NCI-H146 (cell line): ENCODE results near the gene RELCH.

Experiments
- DNase-seq: peaks from one replicate; lab custom pipeline; 2025; lab: John Stamatoyannopoulos, UW

RELCH gene

DNA sequence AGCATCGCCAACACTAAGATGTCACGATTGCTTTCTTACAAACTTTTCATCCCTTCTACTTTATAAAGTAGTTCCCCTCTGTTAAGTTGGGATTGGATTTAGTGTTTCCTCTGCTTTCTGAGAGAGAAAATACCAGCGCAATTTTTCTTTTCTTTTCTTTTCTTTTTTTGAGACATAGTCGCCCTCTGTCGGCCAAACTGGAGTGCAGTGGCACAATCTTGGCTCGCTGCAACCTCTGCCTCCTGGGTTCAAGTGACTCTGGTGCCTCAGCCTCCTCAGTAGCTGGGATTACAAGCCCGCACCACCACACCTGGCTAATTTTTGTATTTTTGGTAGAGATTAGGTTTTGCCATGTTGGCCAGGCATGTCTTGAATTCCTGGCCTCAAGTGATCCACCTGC, 9.0 kb downstream of the RELCH start:
- DNase-seq: no peak

DNA sequence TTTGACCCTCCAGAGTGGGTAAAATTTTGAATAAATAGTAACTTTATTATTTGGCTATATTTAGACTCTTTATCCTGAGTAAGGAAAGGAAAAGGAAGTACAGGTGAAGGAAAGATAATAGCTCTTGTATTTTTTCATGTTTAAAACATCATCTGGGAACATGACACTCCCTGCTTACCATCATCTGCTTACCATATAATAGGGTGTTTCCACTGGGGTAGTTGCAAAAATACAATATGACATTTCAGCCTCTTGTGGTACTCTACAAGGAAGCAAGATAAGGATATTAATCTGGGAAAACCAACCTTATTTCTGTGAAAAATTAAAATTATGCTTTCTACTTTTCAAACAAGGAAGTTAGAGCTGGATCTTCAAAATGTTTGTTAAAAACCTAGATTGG, 9.9 kb downstream of the RELCH start:
- DNase-seq: no peak

DNA sequence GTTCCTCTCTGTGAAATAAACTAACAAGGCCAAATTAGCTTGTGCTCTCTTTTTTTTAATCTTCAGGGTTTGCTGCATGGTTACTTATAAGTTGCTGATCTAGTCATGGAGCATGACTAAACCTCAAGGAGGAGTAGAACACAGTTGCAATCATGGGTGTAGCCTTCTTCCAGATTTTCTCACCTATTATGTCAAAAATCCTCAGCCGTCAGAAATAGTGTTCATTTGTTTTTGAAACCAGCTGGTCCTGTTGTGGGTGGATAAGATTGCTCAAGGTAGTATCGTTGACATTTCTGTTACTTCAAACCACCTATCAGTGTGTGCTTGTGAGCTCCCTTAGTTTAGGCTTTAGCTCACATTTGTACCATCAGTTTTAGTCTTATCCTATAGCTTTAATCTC, 11.2 kb downstream of the RELCH start:
- no peak for DNase-seq

DNA sequence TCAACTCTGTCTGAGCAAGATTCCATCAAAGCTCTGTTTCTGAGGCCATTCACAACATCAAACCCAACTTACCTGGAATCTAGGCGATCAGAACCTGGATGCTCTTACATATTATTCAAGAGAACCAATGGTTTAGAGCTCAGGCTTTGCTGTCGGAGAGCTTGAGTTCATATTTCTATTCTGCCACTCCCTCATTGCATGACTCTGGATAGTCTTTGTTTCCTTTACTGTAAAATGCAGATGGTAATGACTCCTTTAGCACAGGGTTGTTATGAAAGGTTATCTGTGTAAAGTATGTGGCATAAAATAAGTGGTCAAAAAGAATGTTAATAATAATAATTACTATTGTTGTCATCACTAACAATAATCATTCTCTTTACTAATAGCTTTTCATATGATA, 12.6 kb downstream of the RELCH start:
- no peak for DNase-seq

DNA sequence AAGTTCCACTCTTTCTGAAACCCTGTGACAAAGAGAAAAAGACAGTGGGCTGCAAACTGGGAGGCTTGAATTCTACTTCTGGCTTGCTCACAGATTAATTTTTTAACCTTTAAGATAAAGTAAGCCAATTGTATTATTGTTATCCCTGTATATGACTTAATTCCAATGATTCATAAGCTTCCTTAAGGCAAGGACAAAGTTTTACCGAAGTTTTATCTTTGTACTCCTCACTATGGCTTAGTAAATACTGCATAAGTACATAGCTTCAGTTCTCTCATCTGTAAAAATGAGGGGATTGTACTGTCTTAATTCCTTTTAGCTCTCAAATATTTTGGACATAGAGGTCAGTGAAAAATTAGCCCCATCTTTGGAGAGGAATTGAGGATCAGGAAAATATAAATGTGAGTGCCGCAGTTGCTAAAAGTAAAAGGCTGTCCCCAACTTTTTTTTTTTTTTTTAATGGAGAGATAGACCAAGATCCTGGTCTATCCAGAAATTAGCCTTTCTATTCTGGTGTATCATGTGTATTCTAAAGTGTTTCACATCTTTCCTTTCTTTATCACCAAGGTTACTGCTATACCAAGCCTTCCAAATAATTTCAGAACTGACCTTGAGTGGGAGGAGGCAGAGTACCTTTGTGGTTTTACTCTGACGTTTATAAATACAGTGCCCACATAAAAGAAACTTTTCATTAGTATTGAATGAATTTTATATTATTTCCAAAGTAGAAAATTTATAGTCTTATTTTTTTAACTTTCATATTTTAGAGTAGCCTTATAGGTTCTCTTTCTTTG, 13.3 kb downstream of the RELCH start:
- DNase-seq: no peak

DNA sequence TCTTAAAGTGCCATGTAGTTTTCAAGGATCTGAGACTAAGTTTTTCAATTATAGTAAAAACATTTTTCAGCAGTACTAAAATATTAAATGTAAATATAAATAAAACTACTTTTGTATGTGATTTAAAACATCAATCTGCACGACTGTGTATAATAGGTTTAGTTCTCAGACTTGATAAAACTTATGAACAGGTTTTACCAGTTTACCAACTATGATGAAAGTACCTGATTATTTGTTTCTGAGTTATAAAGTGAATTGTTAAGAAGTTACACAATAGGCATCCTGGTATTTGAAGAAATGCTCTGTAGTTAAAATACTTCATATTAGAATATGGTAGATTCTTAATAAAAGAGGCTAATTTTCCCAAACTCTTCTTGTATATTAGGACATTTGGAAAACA, 14.8 kb downstream of the RELCH start:
- DNase-seq: no peak

DNA sequence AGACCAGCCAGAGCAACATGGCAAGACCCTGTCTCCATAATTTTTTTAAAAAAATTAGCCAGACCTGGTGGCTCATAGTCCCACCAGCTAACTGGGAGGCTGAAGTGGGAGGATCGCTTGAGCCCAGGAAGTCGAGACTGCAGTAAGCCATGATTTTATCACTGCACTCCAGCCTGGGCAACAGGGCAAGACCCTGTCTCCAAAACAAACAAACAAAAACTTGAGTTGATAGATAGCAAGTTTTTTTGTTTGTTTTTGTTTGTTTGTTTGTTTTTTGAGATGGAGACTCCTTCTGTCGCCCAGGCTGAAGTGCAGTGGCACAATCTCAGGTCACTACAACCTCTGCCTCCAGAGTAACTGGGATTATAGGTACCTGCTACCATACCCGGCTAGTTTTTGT, 18.8 kb downstream of the RELCH start:
- no peak for DNase-seq

DNA sequence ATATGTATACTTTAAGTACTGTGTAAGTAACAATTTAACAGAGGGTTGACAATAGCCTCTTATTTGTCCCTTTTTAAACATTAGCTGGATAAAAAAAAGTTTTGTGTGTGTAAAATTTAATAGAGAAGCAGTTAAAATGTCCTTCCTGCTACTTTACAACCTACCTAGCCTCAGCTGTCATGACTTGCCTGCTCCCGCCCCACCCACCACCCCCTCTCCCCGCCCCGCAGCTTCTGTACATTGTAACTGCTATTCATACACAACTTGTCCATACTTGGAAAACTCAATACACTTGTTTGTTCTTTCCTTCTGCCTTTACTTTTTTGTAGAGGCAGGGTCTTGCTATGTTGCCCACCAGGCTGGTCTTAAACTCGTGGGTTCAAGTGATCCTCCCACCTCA, 19.5 kb downstream of the RELCH start:
- DNase-seq: no peak

DNA sequence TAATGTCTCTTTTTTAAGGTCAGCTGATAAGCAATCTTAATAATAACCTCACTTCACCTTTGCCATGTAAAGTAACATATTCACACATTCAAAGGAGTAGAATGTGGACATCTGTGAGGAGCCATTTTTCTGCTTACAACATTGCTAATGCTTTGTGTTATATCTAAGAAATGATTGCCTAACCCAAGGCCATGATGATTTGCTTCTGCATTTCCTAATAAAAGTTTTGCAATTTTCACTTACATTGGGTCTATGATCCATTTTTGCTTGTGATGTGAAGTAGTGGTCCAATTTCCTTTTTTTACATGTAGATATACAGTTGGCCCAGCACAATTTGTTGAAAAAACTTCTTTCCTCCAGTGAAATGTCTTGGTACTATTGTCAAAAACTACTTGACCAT, 22.0 kb downstream of the RELCH start:
- DNase-seq: no peak

DNA sequence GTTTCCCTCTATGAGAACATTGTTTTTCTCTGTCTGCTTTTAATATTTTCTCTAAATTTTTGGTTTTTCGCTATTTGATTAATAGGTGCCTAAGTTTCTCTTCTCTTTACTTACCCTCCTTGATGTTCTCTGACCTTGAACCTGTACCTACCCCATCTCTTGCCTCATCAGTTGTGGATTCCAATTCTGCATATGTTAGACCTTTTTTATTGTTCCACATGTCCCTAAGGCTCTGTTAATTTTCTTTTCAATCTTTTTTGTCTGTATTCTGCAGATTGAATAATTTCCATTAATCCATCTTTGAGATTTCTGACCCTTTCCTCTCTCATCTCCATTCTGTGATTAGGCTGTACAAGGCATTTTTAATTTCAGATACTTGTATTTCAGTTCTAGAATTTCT, 23.1 kb downstream of the RELCH start:
- no peak for DNase-seq

DNA sequence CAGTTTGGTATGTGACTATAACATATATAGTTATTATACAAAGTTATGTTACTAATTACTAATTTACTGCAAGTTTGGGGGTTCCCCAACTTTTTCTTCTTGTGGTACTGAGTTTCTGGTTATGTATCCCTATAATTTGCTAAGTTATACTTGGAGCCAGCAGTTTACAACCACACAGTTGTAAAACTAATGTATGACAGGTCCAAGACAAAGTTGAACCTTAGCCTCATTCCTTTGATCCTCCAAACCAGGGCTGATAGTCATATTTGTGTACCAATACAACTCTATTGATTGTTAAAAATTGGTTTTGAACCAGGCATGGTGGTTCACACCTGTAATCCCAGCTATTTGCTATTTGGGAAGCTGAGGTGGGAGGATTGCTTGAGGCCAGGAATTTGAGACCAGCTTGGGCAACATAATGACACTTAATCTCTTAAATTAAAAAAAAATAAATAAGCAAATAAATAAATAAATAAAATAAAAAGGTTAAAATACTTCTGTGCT, 24.3 kb downstream of the RELCH start:
- no peak for DNase-seq

DNA sequence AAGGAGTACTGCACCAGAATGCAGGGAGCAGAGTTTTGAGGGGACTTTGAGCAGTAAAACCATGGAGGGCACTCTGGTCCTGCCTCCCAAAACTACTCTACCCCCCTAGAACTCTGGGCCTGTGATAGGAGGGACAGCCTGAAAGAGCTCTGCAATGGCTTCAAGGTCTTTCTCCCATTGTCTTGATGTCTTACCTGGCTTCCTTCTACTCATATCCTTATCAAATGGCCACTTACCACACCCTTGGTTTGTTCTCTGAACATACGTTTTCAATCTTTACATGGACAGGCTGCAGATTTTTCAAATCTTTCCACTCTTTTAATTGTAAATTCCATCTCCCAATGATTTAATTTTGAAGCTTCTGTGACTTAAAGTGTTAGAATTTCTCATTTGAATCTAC, 27.7 kb downstream of the RELCH start:
- DNase-seq: no peak

DNA sequence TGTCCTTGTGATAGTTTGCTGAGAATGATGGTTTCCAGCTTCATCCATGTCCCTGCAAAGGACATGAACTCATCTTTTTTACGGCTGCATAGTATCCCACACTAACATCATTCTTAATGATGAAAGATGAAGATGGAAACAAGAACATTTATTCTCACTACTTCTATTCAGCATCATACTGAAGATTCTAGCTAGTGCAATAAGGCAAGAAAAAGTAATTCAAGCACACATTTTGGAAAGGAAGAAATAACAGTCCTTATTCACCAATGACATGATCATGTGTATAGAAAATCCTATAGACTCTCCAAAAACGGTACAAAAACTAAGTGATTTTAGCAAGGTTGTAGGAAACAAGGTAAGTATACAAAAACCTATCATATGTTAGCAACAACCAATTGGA, 37.2 kb downstream of the RELCH start:
- no peak for DNase-seq

DNA sequence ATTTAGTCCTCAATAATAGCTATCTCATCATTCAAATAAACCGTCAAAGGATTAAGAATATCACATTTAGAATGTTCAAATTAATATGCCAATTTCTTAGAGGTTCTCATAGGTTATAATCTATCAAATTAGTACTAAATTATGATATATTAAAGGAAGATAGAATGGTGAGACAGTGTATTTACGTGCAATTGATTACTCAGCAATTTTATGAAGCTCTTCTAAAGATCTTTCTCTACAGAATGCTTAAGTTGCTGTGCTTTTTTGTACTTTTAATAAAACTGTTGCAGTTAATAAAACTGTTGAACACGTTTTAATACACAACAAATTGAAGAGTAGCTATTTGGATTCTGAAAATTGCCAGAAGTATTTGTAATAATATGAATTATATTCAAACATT, 39.0 kb downstream of the RELCH start:
- DNase-seq: no peak

DNA sequence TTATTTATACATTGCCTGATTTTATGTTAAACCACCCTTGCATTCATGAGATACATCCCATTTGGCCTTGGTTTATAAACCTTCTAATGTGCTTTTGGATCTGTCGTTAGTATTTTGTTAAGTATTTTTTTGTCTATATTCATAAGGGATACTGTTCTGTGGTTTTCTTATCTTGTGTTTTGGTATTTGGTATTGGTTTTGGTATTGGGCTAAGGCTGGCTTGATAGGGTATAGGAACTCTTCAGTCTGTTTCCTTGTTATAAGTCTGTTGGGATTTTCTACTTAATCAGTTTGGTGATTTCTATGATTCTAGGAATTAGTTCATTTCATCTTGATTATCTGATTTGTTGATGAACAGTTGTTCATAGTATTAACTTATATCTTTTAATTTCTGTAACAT, 49.2 kb downstream of the RELCH start:
- DNase-seq: no peak

DNA sequence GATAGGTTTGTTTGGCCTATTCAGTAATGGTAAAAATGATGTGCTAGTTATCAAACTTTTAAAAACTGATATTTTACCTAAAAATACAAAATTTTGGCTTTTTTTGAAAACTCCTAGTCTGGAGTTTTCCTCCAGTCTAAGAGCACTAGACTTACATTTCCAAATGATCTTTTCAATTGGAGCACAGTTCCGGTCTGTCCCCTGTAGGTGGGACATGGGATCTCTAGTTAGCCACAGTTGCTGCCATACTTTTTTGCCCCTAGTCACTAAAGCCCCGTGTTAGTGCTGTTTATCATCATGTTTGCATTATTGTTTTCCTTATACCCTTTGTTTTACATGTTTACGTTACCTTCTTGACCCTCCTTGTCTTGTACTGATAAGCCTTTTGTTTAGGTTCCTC, 52.4 kb downstream of the RELCH start:
- no peak for DNase-seq

DNA sequence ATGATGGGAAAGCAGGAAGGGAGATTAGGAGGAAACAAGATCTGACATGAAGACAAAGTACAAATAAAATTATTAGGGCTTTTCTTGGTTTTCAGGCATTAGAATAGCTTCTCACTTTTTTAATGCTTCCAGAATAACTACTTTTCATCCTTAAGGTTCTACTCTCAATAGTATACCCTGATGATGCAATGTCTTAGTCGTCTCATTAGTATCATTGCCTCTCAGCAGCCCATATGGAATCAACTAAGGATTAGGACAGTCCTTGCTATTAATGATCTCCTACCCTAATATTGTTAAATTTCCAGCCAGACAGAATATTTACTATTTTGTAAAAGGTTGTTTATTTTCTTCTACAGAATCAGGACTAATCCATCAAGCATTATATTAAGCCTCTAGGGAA, 55.9 kb downstream of the RELCH start:
- DNase-seq: no peak

DNA sequence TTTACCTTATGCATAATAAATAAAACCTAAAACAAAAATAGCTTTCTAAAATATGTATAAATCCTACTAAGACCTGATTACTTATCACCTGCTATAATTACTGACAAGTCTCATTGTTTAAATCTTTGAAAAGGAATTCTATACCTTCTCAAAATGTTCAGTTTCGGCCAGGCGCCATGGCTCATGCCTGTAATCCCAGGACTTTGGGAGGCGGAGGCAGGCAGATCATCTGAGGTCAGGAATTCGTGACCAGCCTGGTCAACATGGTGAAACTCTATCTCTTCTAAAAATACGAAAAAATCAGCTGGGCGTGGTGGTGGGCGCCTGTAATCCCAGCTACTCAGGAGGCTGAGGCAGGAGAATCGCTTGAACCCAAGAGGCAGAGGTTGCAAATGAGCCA, 58.1 kb downstream of the RELCH start:
- DNase-seq: no peak

DNA sequence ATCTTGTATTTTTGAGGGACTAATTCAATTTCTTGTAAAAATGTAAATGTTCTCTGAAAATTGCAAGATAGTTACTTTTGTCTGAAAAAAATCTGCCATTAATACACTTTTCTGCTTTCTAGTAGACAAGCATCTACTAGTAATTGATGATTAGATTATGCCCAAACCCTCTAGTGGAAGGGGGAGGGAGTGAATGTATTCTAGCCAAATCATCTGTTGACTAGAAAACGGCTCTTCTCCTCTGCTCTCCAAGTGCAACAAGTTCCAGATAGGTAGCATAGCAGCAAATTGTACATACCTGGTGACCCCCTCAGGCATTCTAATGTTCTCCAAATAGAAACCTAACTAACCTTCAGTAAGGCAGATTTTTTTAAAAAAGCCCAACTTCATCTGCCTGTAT, 58.6 kb downstream of the RELCH start:
- DNase-seq: no peak

DNA sequence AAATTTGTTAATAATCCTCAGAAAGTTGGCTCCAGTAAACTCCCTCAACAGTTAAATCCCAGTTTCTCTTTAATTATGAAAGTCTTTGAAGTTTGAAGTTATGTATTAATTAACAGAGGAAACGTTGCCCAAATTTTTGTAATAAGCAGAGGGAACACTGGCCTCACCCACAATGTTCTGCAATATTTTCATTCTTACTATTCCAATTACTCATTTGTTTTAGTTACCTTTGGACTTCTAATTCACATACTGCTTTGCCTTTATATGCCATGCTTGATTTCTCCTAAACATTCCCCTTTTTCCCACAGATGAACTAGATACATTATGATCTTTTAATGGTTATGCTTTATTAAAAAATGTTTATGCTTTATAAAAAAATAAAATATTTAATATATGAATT, 61.3 kb downstream of the RELCH start:
- DNase-seq: no peak

DNA sequence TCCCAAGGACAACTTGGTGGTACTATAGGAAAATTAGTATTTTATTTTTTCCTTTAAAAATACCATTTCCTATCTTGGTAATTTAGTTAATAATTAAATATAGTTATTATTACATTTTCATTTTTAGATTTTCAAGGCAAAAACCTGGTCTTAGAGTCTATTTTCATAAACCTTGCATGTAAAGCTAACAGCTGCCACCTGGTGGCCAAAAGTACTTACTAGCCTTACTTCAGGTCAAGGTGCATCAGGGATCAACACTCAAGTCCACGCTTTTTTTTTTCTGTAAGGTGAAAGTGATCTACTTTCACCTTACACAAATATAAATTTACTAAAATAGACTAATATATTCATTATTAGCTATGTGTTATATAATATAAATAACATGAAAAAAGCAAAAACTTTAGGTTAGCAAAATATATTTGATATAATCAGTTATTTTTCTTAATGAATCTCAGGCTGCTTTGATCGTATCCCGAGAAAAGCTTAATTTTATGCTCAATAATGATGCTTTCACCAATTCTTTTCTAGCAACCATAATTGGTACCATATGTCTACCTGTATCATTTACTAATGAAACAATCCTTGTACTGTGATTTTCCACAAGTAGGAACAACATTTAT, 62.5 kb downstream of the RELCH start:
- peak; percentile 88 for DNase-seq

DNA sequence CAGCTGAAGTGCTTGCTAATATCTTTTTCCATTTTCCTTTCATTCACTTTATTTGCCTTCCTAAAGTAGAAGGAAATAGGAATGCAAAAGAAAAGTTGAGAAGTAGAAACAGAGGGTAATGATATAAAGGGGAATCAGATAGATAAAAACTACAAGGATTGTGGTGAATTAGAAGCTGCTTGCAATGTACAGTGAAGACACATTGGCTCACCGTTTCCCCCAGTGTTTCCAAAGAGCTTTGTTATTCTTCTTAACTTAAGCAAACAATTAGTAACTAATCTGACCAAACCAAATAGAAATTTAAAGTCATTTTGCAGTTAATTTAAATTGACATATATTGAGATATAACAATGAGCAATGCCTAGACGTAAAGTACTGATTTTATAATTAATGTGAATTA, 63.4 kb downstream of the RELCH start:
- no peak for DNase-seq

DNA sequence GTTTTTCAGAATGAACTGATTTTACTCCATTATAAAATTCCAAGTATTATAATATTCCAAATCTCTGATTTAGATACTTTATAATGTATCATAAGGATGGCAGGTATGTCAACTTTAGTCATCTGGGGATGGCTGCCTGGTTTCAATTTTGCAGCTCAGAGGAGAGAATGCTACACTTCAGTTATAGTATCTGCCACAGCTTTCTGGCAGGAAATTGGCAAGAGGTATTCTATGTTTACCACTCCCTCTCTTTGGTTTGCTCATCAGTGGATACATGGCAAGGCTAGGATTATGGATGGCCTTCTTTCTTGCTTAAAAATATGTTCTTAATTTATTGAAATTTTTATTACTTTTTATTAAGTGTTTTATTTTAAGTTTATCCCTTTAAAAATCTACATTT, 71.0 kb downstream of the RELCH start:
- DNase-seq: no peak

DNA sequence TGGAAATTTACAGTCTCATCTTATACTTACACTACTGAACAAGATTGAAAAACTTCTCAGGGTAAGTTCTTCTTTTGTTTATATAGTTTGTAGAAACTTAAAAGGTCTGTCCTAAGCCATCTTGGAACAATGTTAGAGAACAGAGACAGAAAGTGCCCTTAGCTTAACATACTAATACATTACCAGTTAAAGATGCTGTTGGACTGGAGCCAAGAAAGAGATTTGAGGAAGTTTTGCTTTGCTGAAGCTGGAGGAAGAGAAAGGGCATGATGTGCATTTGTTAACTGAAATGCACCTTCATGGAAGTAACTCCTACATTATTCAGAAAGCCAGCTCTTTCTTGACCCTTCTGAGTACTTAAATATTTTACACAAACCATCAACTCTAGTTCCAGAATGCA, 71.6 kb downstream of the RELCH start:
- no peak for DNase-seq
